WERI-Rb-1 (cell line): Measurements from ENCODE around the gene UNC5B.

Source experiments
- DNase-seq: peaks from one replicate; pipeline ENCODE4 v3.0.0-alpha.2; 2020
- H3K27ac ChIP-seq: fragments of 250-450 bp; sonication (Bioruptor Pico); 2 replicates; pipeline ENCODE4 v1.5.1; 2020; ENCODE audit warnings: mild to moderate bottlenecking, moderate library complexity
- H3K27me3 ChIP-seq: fragments of 250-450 bp; sonication (Bioruptor Pico); 2 replicates; pipeline ENCODE4 v1.5.1; 2021; ENCODE audit warnings: mild to moderate bottlenecking, low read depth, moderate library complexity; ENCODE audit not compliant: insufficient read depth, severe bottlenecking
- H3K36me3 ChIP-seq: fragments of 250-450 bp; sonication (Bioruptor Pico); 2 replicates; pipeline ENCODE4 v1.5.1; 2020; ENCODE audit warnings: mild to moderate bottlenecking, moderate library complexity
- H3K4me3 ChIP-seq: 2 replicates; pipeline ENCODE4 v1.5.1; 2011; ENCODE audit warnings: low read depth, mild to moderate bottlenecking, control low read depth, low read length
- H3K9me3 ChIP-seq: fragments of 250-450 bp; sonication (Bioruptor Pico); 2 replicates; pipeline ENCODE4 v1.5.1; 2021; ENCODE audit warnings: mild to moderate bottlenecking, moderate library complexity; ENCODE audit not compliant: severe bottlenecking
- TF ChIP-seq, protein P1 (sequence below): IDR thresholded peaks from 2 replicates; pipeline ENCODE4 v1.5.1; 2011; ENCODE audit warnings: low read depth, mild to moderate bottlenecking, control low read depth, inconsistent platforms, low read length

The UNC5B gene

DNA sequence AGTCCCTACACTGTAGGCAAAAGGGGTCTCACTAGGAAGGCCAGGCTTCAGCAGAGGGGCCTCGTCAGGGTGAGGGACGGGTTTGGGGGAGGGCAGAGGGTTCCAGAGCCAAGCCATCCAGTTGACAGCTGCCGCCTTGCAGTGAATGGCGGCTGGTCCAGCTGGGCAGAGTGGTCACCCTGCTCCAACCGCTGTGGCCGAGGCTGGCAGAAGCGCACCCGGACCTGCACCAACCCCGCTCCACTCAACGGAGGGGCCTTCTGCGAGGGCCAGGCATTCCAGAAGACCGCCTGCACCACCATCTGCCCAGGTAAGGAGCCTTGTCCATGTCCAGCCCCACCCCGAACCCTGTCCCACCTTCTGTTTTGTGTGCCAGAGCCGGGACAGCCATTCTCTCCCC, 75.1 kb downstream of the UNC5B start:
- DNase-seq: no peak
- TF ChIP-seq, protein P1, sequence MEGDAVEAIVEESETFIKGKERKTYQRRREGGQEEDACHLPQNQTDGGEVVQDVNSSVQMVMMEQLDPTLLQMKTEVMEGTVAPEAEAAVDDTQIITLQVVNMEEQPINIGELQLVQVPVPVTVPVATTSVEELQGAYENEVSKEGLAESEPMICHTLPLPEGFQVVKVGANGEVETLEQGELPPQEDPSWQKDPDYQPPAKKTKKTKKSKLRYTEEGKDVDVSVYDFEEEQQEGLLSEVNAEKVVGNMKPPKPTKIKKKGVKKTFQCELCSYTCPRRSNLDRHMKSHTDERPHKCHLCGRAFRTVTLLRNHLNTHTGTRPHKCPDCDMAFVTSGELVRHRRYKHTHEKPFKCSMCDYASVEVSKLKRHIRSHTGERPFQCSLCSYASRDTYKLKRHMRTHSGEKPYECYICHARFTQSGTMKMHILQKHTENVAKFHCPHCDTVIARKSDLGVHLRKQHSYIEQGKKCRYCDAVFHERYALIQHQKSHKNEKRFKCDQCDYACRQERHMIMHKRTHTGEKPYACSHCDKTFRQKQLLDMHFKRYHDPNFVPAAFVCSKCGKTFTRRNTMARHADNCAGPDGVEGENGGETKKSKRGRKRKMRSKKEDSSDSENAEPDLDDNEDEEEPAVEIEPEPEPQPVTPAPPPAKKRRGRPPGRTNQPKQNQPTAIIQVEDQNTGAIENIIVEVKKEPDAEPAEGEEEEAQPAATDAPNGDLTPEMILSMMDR: no peak
- H3K27me3 ChIP-seq: no peaks in the 10 kb centered on the region
- H3K9me3 ChIP-seq: no peaks in the 10 kb centered on the region
- H3K27ac ChIP-seq: no peak overlapping the region
- peaks cover 43% of the 10 kb centered on the region for H3K36me3 ChIP-seq
- no peak overlapping the region for H3K4me3 ChIP-seq

DNA sequence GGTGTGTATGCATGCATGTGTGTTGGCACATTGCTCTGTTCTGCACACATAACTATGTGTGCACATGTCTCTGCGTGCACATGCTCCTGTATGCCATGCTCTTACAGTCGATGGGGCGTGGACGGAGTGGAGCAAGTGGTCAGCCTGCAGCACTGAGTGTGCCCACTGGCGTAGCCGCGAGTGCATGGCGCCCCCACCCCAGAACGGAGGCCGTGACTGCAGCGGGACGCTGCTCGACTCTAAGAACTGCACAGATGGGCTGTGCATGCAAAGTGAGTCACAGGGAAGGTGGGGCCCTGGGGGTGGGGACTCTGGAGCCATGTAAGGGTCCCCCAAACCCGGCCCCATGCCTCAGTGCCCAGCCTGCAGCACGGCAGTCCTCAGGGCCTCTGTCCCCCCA, 76.1 kb downstream of the UNC5B start:
- Histone ChIP-seq H3K9me3 (no peaks in the 10 kb centered on the region), H3K27ac (no peak overlapping the region), H3K4me3 (no peak overlapping the region), H3K27me3 (no peaks in the 10 kb centered on the region), H3K36me3 (peaks cover 46% of the 10 kb centered on the region)
- DNase-seq: no peak
- TF ChIP-seq, protein P1: no peak

GRCh38 chr10:71289421-71290130, 77.2 kb downstream of the UNC5B start:
- no peak overlapping the region for H3K27ac ChIP-seq
- no peak overlapping the region for H3K4me3 ChIP-seq
- peaks cover 47% of the 10 kb centered on the region for H3K36me3 ChIP-seq
- TF ChIP-seq, protein P1: no peak
- H3K9me3 ChIP-seq: no peaks in the 10 kb centered on the region
- H3K27me3 ChIP-seq: no peaks in the 10 kb centered on the region
- no peak for DNase-seq

DNA sequence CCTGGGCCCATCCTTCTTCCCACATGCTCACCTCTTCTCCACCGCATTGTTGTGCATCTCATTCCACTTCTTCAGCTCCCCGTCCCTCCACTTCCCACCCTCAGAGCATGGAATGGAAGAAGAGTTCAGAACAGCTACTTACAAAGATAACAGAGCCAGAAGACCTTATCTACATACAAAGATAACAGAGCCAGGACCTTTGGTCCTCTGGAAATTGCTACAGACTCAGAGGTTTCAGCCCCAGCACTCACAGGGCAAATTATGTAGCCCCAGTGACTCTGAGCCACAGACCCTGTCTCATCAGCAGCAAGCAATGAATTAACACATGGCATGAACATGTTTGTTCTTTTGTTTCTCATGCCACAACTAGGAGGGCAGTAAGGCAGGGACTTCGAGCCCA, 78.0 kb downstream of the UNC5B start:
- TF ChIP-seq, protein P1: no peak
- Histone ChIP-seq H3K4me3 (no peak overlapping the region), H3K9me3 (no peaks in the 10 kb centered on the region), H3K27me3 (no peaks in the 10 kb centered on the region), H3K27ac (no peak overlapping the region), H3K36me3 (peaks cover 43% of the 10 kb centered on the region)
- DNase-seq: no peak

GRCh38 chr10:71290806-71291527, 78.6 kb downstream of the UNC5B start:
- Histone ChIP-seq H3K4me3 (no peak overlapping the region), H3K9me3 (no peaks in the 10 kb centered on the region), H3K27me3 (no peaks in the 10 kb centered on the region), H3K27ac (no peak overlapping the region), H3K36me3 (peaks cover 43% of the 10 kb centered on the region)
- DNase-seq: no peak
- TF ChIP-seq, protein P1: no peak
